Stimulated activated CD8-positive, alpha-beta memory T cell treated with anti-CD3 and anti-CD28 coated beads, Interleukin-7, amount 100 ng/mL, for 24 hours (primary cell): ENCODE data around the gene PM20D2.

Experiments
- DNase-seq: peaks from one replicate; pipeline ENCODE4 v3.0.0-alpha.2; 2020; ENCODE audit warnings: low read depth

The PM20D2 gene

DNA sequence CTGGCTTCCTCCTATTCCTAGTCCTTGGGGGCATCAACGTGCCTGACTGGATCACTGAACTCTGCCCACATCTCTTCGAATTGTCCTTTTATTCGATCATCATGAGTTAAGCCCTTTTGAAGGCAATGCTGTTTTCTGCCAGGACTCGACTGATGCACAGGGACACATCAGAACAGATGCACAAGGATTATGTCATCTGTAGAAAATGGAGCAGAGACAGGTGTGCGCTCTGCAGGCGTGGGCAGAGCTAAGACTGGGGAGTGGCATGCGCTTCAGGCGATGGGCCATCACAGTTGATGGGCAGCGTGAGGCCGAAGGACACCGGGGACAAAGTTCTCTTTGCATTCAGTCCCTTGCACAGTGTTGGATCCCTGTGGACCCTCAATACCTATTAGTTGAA is 58.2 kb downstream of the PM20D2 start:
- DNase-seq = no peak

DNA sequence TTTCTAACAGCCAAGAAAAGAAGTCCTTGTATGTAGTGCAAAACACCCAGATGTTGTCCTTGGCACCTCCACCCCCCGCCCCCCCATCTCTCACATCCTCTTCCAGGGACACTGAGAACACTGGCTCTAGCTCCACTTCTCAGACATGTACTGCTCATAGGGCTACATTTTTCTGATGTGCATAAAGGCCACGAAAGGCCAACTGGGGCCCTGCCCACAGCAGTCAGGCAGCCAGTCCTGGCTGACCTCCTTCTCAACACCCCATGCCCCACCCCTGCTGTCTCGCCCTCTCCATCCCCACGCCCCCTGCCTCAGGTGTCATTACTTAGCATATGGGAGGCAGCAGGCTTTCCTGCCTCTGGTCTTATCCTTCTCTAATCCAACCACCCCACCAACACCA is 60.0 kb downstream of the PM20D2 start:
- DNase-seq = no peak

DNA sequence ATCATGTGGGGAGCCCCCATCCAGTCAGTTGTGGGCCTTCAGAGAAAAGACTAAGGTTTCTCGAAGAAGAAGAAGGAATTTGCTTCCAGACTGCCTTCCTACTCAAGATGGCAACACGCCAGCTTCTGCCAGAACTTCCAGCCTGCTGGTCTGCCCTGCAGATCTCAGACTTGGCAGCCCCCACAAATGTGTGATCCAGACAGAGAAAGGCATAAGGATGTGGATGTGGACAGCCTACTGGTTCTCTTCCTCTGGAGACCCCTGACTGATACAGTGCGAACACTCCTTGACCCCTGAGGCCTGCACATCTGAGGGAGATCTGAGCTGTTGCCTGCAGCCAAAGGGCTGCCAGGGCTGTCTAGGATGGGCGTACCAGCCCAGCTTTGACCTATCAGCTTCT is 62.7 kb downstream of the PM20D2 start:
- DNase-seq = no peak

DNA sequence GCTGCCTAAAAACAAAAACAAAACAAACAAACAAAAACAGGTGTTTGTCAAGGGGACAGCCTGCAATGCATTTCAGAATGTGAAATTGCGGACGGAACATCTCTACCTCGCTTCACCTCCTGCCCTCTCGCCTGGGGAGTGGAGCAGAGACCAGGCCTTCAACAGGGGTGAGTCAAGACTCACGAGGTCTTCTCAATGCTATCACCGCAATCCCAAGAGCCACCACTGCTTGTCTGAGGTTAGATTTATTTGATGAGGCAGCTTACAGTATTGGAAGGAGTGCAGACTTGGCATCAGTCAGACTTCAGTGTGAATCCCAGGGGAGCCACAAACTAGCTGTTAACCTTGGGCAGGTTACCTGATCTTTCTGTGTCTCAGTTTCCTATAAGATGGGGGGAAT is 63.6 kb downstream of the PM20D2 start:
- no peak for DNase-seq

DNA sequence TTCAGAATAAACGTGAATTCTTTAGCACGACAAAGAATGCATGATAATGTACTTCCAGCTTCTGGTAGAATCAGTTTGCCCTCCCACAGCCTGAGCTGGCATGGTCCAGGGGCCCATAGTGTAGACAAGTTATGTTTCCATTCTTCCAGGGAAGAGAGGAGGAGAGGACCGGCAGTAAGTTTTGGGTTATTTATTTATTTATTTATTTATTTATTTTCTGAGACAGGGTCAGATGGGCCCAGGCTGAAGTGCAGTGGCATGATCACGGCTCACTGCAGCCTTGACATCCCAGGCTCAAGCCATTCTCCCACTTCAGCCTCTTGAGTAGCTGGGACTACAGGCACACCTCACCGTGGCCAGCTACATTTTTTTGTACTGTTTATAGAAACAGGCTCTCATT is 66.6 kb downstream of the PM20D2 start:
- no peak for DNase-seq

DNA sequence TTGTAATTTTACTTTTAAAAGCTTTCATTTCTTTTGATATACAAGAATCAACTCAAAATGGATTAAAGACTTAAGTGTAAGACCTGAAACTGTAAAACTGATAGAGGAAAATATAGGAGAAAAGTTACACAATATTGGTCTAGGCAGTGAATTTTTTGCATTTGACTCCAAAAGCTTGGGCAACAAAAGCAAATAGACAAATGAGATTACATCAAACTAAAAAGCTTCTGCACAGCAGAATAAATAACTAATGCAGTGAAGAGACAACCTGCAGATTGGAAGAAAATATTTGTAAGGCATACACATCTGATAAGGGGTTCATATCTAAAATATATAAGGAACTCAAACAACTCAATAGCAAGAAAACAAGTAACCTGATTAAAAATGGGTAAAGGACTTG is 68.3 kb downstream of the PM20D2 start:
- DNase-seq = no peak
